ENCODE data around the gene SNIP1.
A peak's percentile ranks its signal among the peaks of the same experiment; 100 is the strongest.
"Not testable (repeated sequence)": the region's sequence is repeated elsewhere in the genome, so short reads cannot be mapped to it uniquely, and the experiment has no call there.

Gene SNIP1

DNA sequence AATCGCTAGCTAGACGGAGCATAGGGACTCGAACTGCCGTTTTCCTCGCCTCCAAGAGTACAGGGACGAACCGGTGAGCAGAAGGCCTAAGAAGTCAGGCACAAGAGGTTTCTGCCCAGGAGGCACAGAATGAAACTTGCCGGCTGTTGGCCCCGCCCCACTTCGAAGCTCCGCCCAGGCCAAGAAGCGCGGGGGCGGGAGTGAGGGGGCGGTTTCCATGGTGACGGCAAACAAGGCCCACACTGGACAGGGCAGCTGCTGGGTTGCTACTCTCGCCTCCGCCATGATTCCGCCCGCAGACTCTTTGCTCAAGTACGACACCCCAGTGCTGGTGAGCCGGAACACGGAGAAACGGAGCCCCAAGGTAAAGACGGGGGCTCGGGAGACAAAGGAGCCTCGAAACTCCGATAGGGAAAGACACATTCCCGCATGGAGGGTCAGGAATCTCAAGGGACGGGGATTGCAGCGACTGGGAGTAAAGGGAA, 2.7 kb upstream of the SNIP1 start, which contains the start of gene DNALI1:
TSS of gene DNALI1 (plus strand) at position 229 of the 485 bp plus-strand sequence. CDS start at position 284, 55 bp downstream.
- Histone ChIP-seq H3K9ac (ENCODE audit: low read length) (peak within 1 kb of the TSS; percentile 77), H3K4me1 (ENCODE audit: control insufficient read depth, low read depth, low read length) (peaks cover 9% of the 10 kb centered on the region), H3K4me3 (ENCODE audit: low read length) (peak within 1 kb of the TSS; percentile 72), H3K9me3 (ENCODE audit: control insufficient read depth, low read depth, low read length) (no peaks in the 10 kb centered on the region), H3K27me3 (ENCODE audit: control insufficient read depth, insufficient read depth, low read length) (no peaks in the 10 kb centered on the region), H3K27ac (ENCODE audit: low read length) (peak within 1 kb of the TSS; percentile 55), H3K36me3 (ENCODE audit: control insufficient read depth, low read depth, low read length) (peaks cover 5% of the 10 kb centered on the region)

DNA sequence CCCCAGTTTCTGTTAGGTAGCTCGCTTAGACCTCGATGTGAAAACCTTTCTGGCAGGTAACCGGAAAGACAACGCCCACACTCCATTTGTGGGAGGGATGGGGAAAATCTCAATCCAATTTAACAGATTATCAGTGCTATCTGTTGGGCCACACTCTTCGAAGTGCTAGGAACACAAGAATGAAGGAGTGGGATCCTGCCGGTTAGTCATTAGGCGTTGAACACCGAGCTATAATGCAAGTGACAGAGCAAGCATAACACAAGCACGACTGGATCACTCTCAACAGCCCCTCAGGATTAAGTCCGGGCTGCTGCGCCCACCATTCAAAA, 531 bp downstream of the SNIP1 start:
- Histone ChIP-seq H3K36me3 (ENCODE audit: control insufficient read depth, low read depth, low read length) (peaks cover 20% of the 10 kb centered on the region), H3K9me3 (ENCODE audit: control insufficient read depth, low read depth, low read length) (no peaks in the 10 kb centered on the region), H3K27ac (ENCODE audit: low read length) (no peak overlapping the region), H3K4me1 (ENCODE audit: control insufficient read depth, low read depth, low read length) (peaks cover 9% of the 10 kb centered on the region), H3K27me3 (ENCODE audit: control insufficient read depth, insufficient read depth, low read length) (no peaks in the 10 kb centered on the region), H3K4me3 (ENCODE audit: low read length) (peak overlapping the region; percentile 81), H3K9ac (ENCODE audit: low read length) (peak overlapping the region; percentile 73)

- Histone ChIP-seq H3K9ac (ENCODE audit: low read length) (no peak overlapping the region), H3K27me3 (ENCODE audit: control insufficient read depth, insufficient read depth, low read length) (no peaks in the 10 kb centered on the region), H3K4me1 (ENCODE audit: control insufficient read depth, low read depth, low read length) (peaks cover 4% of the 10 kb centered on the region), H3K27ac (ENCODE audit: low read length) (no peak overlapping the region), H3K36me3 (ENCODE audit: control insufficient read depth, low read depth, low read length) (peaks cover 38% of the 10 kb centered on the region), H3K4me3 (ENCODE audit: low read length) (no peak overlapping the region), H3K9me3 (ENCODE audit: control insufficient read depth, low read depth, low read length) (no peaks in the 10 kb centered on the region)
Measured at GRCh38 chr1:37549341-37549740, 4.8 kb downstream of the SNIP1 start.

- Histone ChIP-seq H3K36me3 (ENCODE audit: control insufficient read depth, low read depth, low read length) (peaks cover 35% of the 10 kb centered on the region), H3K27me3 (ENCODE audit: control insufficient read depth, insufficient read depth, low read length) (no peaks in the 10 kb centered on the region), H3K27ac (ENCODE audit: low read length) (no peak overlapping the region)
Measured at GRCh38 chr1:37545019-37545418, 9.1 kb downstream of the SNIP1 start.

DNA sequence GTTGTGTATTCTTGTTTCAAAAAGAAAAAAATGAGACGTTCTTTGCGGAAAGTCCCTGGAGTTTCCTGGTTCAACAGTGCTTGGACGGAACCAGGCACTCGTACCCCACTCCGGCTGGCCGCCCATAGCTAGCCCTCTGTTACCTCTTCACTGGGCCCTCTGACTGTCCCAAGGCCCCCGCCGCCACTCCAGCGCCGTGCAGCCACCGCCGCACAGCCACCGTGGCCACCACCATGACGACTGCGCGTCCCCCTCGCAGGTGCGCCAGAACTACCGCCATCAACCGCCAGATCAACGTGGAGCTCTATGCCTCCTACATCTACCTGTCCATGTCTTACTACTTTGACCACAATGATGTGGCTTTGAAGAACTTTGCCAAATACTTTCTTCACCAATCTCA, 9.6 kb downstream of the SNIP1 start:
- Histone ChIP-seq H3K36me3 (ENCODE audit: control insufficient read depth, low read depth, low read length) (peaks cover 39% of the 10 kb centered on the region), H3K27ac (ENCODE audit: low read length) (no peak overlapping the region), H3K27me3 (ENCODE audit: control insufficient read depth, insufficient read depth, low read length) (no peaks in the 10 kb centered on the region), H3K4me1 (ENCODE audit: control insufficient read depth, low read depth, low read length) (no peaks in the 10 kb centered on the region), H3K9ac (ENCODE audit: low read length) (no peak overlapping the region), H3K9me3 (ENCODE audit: control insufficient read depth, low read depth, low read length) (no peaks in the 10 kb centered on the region), H3K4me3 (ENCODE audit: low read length) (no peak overlapping the region)

More at GRCh38 chr1:37545019-37545418, 9.1 kb downstream of the SNIP1 start:
- Histone ChIP-seq H3K4me3 (ENCODE audit: low read length) (no peak overlapping the region), H3K9ac (ENCODE audit: low read length) (no peak overlapping the region), H3K4me1 (ENCODE audit: control insufficient read depth, low read depth, low read length) (no peaks in the 10 kb centered on the region), H3K9me3 (ENCODE audit: control insufficient read depth, low read depth, low read length) (no peaks in the 10 kb centered on the region)

- Histone ChIP-seq H3K4me3 (ENCODE audit: low read length) (no peak overlapping the region), H3K27me3 (ENCODE audit: control insufficient read depth, insufficient read depth, low read length) (no peaks in the 10 kb centered on the region), H3K36me3 (ENCODE audit: control insufficient read depth, low read depth, low read length) (peaks cover 55% of the 10 kb centered on the region)
Measured at GRCh38 chr1:37540036-37540785, 13.9 kb downstream of the SNIP1 start.

DNA sequence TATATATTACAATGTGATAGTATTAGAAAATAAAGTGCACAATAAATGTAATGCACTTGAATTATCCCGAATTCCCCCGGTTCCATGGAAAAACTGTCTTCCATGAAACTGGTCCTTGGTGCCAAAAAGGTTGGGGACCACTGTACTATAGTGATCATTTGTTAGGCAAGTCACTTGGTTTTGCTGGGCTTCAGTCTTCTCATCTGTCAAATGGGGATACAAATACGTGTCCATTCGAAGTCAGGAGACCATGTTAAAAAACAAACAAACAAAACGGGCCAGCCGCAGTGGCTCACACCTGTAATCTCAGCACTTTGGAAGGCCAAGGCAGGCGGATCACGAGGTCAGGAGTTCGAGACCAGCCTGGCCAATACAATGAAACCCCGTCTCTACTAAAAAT, 14.9 kb downstream of the SNIP1 start:
- H3K27ac ChIP-seq (ENCODE audit: low read length); H3K4me3 ChIP-seq (ENCODE audit: low read length); H3K4me1 ChIP-seq (ENCODE audit: control insufficient read depth, low read depth, low read length); H3K27me3 ChIP-seq (ENCODE audit: control insufficient read depth, insufficient read depth, low read length); H3K9ac ChIP-seq (ENCODE audit: low read length); H3K9me3 ChIP-seq (ENCODE audit: control insufficient read depth, low read depth, low read length): not testable (repeated sequence)
- peaks cover 50% of the 10 kb centered on the region for H3K36me3 ChIP-seq (ENCODE audit: control insufficient read depth, low read depth, low read length)

More at GRCh38 chr1:37540036-37540785, 13.9 kb downstream of the SNIP1 start:
- Histone ChIP-seq H3K4me1 (ENCODE audit: control insufficient read depth, low read depth, low read length) (no peaks in the 10 kb centered on the region), H3K9ac (ENCODE audit: low read length) (no peak overlapping the region), H3K27ac (ENCODE audit: low read length) (no peak overlapping the region), H3K9me3 (ENCODE audit: control insufficient read depth, low read depth, low read length) (no peaks in the 10 kb centered on the region)

DNA sequence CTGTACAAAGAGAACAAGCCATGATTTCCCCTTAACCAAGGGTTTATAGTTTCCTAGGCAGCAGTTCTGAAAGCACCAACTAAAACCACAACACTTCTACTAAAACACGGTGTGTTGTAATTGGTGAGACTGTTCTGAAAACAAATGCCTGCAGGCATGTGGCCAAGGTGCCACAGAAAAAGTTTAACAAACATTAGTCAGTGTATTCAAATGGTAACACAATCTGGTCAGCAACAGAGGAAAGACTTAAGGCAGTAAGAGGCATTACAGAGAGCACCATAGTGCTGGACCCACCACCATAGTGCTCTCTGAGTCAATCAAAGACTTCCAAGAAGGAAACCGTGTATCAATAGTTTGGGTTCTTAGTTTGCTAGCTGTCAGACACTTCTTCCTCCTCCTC, 16.7 kb downstream of the SNIP1 start:
- H3K27ac ChIP-seq (ENCODE audit: low read length) = no peak overlapping the region

DNA sequence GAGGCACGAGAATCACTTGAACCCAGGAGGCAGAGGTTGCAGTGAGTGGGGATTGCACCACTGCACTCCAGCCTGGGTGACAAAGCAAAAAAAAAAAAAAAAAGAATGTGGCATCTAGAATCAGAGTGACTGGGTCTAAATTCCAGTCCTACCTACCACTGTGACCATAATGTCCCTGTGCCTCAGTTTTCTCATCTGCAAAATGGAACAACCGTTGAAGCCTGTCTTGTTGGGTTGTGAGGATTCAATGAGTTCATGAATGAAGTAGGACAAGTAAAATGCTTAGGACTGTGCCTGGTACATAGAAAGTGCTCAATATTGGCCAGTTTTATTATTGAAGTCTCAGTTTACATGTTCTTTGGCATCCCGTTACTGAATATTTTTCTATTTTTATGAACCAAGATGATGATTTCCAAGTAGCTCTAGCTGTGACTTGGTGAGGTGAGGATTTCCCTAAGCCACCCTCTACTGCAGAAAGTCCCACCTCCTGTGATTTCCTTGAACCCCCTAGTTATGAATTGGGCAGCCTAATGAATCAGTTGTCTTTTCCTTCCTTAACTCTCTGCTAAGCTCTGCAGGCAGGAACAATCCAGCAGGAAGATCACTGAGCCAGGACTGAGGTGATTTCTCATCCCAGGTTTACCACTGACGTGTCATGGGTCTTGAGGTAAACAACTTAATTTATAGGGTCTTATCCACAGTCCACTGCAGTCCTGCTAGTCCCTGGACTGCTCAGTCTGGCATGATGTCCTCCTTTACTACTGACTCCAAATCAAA, 20.6 kb downstream of the SNIP1 start:
- Histone ChIP-seq H3K4me1 (ENCODE audit: control insufficient read depth, low read depth, low read length) (no peaks in the 10 kb centered on the region), H3K36me3 (ENCODE audit: control insufficient read depth, low read depth, low read length) (peaks cover 26% of the 10 kb centered on the region), H3K9me3 (ENCODE audit: control insufficient read depth, low read depth, low read length) (no peaks in the 10 kb centered on the region), H3K4me3 (ENCODE audit: low read length) (no peak overlapping the region), H3K27me3 (ENCODE audit: control insufficient read depth, insufficient read depth, low read length) (no peaks in the 10 kb centered on the region), H3K9ac (ENCODE audit: low read length) (no peak overlapping the region), H3K27ac (ENCODE audit: low read length) (no peak overlapping the region)

More for the DNA sequence above, 16.7 kb downstream of the SNIP1 start:
- no peaks in the 10 kb centered on the region for H3K4me1 ChIP-seq (ENCODE audit: control insufficient read depth, low read depth, low read length)
- H3K9me3 ChIP-seq (ENCODE audit: control insufficient read depth, low read depth, low read length) = no peaks in the 10 kb centered on the region
- no peak overlapping the region for H3K4me3 ChIP-seq (ENCODE audit: low read length)
- H3K36me3 ChIP-seq (ENCODE audit: control insufficient read depth, low read depth, low read length) = peaks cover 49% of the 10 kb centered on the region
- no peak overlapping the region for H3K9ac ChIP-seq (ENCODE audit: low read length)
- H3K27me3 ChIP-seq (ENCODE audit: control insufficient read depth, insufficient read depth, low read length) = no peaks in the 10 kb centered on the region

- H3K36me3 ChIP-seq (ENCODE audit: control insufficient read depth, low read depth, low read length) = peaks cover 21% of the 10 kb centered on the region
- H3K27me3 ChIP-seq (ENCODE audit: control insufficient read depth, insufficient read depth, low read length); H3K9me3 ChIP-seq (ENCODE audit: control insufficient read depth, low read depth, low read length); H3K27ac ChIP-seq (ENCODE audit: low read length); H3K4me3 ChIP-seq (ENCODE audit: low read length); H3K4me1 ChIP-seq (ENCODE audit: control insufficient read depth, low read depth, low read length); H3K9ac ChIP-seq (ENCODE audit: low read length): not testable (repeated sequence)
Measured at GRCh38 chr1:37532418-37533156, 21.5 kb downstream of the SNIP1 start.

DNA sequence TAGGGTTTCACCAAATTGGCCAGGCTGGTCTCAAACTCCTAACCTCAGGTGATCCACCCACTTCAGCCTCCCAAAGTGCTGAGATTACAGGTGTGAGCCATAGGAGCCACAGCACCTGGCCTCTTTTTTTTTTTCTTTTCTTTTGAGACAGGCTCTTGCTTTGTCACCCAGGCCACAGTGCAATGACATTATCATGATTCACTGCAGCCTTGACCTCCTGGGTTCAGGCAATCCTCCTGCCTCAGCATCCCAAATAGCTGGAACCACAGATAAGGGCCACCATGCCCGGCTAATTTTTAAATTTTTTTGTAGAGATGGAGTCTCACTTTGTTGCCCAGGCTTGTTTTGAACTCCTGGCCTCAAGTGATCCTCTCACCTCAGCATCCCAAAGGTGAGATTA, 24.2 kb downstream of the SNIP1 start:
- H3K4me1 ChIP-seq (ENCODE audit: control insufficient read depth, low read depth, low read length); H3K9ac ChIP-seq (ENCODE audit: low read length); H3K4me3 ChIP-seq (ENCODE audit: low read length); H3K9me3 ChIP-seq (ENCODE audit: control insufficient read depth, low read depth, low read length); H3K36me3 ChIP-seq (ENCODE audit: control insufficient read depth, low read depth, low read length); H3K27ac ChIP-seq (ENCODE audit: low read length); H3K27me3 ChIP-seq (ENCODE audit: control insufficient read depth, insufficient read depth, low read length): not testable (repeated sequence)
